Thymus (tissue), 11 donors: ENCODE measurements around the gene ODAD3. TPM values are rescaled to one million over a fixed set of nuclear protein-coding genes. Genes with fewer than 3 reads are reported as not detected.

Experiments used
- DNase-seq, 9 donors: peaks; one replicate each; pipeline ENCODE4 v3.0.0-alpha.2; 2013; ENCODE audit warnings: low spot score in 9 of 9, low read depth in 6 of 9, missing footprints in 1 of 9
- H3K27ac ChIP-seq, 2 donors: one replicate each; pipeline ENCODE4 v1.5.1; 2013; ENCODE audit warnings: control low read depth in 1 of 2, low read depth in 1 of 2, low read length in 1 of 2, mild to moderate bottlenecking in 1 of 2, moderate library complexity in 1 of 2
- H3K27me3 ChIP-seq, 2 donors: one replicate each; pipeline ENCODE4 v1.5.1; 2013; ENCODE audit warnings: low read length in 1 of 2; ENCODE audit not compliant: control insufficient read depth in 2 of 2, insufficient read depth in 1 of 2
- H3K36me3 ChIP-seq, 2 donors: one replicate each; pipeline ENCODE4 v1.5.1; 2013; ENCODE audit warnings: low read length in 1 of 2, mild to moderate bottlenecking in 1 of 2, moderate library complexity in 1 of 2; ENCODE audit not compliant: control insufficient read depth in 2 of 2, insufficient read depth in 2 of 2
- H3K4me1 ChIP-seq, 2 donors: one replicate each; pipeline ENCODE4 v1.5.1; 2013; ENCODE audit warnings: low read length in 2 of 2; ENCODE audit not compliant: control insufficient read depth in 2 of 2, insufficient read depth in 2 of 2
- H3K4me3 ChIP-seq, 2 donors: one replicate each; pipeline ENCODE4 v1.5.1; 2013; ENCODE audit warnings: low read length in 2 of 2, control low read depth in 1 of 2, mild to moderate bottlenecking in 1 of 2
- H3K9me3 ChIP-seq, 2 donors: one replicate each; pipeline ENCODE4 v1.5.1; 2013; ENCODE audit warnings: low read length in 1 of 2, mild to moderate bottlenecking in 1 of 2; ENCODE audit not compliant: control insufficient read depth in 2 of 2, insufficient read depth in 1 of 2
- WGBS: extraction: QIAGEN DNeasy Blood & Tissue Kit; methylation state at CpG from one replicate; pipeline ENCODE4 v1.1.7; 2013; 5-methylcytosine and 5-hydroxymethylcytosine counted together
- polyA plus RNA-seq: library from polyadenylated mRNA; stranded (reverse); fragments of 200-250 nt; gene quantifications from one replicate; pipeline ENCODE4 v1.2.3, GENCODE V29; 2013
- total RNA-seq: library from RNA; stranded (reverse); fragments of 120-200 nt; gene quantifications from one replicate; pipeline ENCODE4 v1.2.4, GENCODE V29; 2013
- donor health status: healthy.

Gene ODAD3
- total and polyA plus RNA-seq, 2 donors = 0.09 to 0.64 TPM

- Histone ChIP-seq H3K9me3 (peaks cover 0 to 14% of the 10 kb centered on the region in 2 donors), H3K4me1 (peaks cover 0 to 12% of the 10 kb centered on the region in 2 donors), H3K36me3 (no peaks in the 10 kb centered on the region), H3K27me3 (peaks cover 26 to 43% of the 10 kb centered on the region in 2 donors), H3K27ac (no peak overlapping the region), H3K4me3 (no peak overlapping the region)
- WGBS = 95% methylated on average over 19 of the region's 19 CpGs
- DNase-seq = no peak
Observed at GRCh38 chr19:11426656-11427055, 8.3 kb downstream of the ODAD3 start.

DNA sequence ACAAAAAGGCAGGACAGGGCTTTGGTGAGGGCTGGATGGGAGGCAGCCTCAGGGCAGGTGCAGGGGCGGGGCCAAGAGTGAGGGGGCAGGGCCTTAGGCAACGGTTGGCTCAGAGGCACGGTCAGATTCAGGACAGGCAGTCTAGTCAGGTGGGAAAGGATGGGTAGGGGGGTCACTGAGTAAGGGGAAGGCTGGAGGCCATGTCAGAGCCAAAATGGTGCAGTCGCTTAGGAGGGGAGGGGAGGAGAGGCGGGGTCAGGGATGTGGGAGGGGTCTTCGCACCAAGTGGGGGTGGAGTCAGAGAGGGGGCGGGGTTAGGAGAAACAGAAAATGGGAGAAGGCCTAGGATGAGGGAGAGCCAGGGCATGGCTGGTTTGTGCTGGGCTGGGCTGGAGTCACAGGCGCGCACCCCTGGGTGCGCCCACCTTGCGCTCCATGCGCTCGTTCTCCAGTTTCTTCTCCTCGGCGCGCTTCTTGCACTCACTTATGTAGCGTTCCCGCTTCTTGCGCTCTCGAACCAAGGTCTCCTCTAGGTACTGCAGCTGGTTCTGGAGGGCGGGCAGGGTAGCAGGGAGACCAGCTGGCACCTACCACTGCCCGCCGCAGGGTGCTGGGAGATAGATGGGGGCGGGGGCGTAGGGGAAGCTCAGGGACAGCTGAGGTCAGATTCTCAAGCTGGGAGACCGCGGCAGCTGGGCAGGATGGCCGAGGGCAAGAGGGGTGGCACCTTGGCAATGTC lies 9.0 kb downstream of the ODAD3 start:
- no peak for DNase-seq
- Histone ChIP-seq H3K9me3 (peaks cover 0 to 21% of the 10 kb centered on the region in 2 donors), H3K4me3 (no peak overlapping the region), H3K27me3 (peaks cover 33 to 51% of the 10 kb centered on the region in 2 donors), H3K4me1 (peaks cover 0 to 20% of the 10 kb centered on the region in 2 donors), H3K36me3 (no peaks in the 10 kb centered on the region), H3K27ac (no peak overlapping the region)
- WGBS = 94% methylated on average over 28 of the region's 28 CpGs

DNA sequence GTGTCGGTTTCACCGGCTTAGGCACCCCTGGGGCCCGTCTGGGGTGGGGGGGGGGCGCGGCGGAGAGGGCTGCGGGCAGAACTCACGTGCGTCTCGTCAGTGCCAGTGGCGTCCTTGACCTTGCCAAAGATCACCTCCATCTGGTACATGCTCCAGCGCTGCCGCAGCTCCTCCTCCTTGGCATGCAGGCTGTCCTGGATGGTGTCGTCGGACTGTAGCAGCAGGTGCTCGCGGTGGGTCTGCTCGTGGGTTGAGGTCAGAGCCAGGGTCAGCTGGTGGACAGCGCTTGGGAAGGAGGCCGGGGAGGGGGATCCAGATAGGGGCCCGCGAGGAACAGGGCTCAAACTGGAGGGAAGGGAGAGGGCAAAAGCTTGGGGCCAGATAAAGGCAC lies 11.1 kb downstream of the ODAD3 start:
- Histone ChIP-seq H3K36me3 (no peaks in the 10 kb centered on the region), H3K27me3 (peaks cover 54 to 67% of the 10 kb centered on the region in 2 donors), H3K4me3 (no peak overlapping the region), H3K27ac (no peak overlapping the region), H3K9me3 (peaks cover 0 to 30% of the 10 kb centered on the region in 2 donors), H3K4me1 (peaks cover 0 to 27% of the 10 kb centered on the region in 2 donors)
- DNase-seq = no peak
- WGBS = 19% methylated on average over 22 of the region's 22 CpGs

DNA sequence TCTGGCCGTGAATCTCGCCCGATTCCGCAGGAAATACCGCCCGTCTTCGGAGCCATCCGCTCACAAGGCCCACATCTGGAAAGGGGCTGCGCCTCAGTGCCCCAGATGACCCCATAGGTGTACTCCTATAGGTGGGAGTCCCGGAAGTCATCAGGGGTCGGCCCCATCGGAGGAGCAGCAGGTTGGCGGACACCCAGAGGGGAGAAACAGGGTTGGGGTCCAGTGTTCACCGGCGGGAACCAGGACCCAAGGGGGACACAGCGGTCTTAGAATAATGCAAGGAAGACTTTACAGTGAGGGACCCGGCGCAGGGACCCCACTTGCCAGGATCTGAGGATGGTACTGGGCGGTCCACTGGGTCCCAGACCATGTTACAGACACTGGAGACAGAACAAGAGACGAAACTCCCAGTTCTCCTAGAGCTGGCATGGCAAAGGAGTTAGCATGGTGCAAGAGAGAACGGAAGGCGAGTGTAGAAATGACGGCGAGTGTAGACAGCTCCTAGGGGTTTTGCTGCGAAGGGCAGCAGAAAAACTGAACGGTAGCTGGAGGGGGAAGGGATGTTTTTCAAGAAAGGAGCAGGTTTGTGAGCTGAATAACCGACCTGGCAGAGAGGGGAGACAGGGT lies 11.6 kb downstream of the ODAD3 start:
- Histone ChIP-seq H3K4me1 (peaks cover 5 to 32% of the 10 kb centered on the region in 2 donors), H3K9me3 (peaks cover 0 to 32% of the 10 kb centered on the region in 2 donors), H3K36me3 (no peaks in the 10 kb centered on the region), H3K27me3 (peaks cover 59 to 72% of the 10 kb centered on the region in 2 donors), H3K4me3 (no peak overlapping the region), H3K27ac (no peak overlapping the region)
- no peak for DNase-seq
- WGBS = 37% methylated on average over 27 of the region's 27 CpGs

DNA sequence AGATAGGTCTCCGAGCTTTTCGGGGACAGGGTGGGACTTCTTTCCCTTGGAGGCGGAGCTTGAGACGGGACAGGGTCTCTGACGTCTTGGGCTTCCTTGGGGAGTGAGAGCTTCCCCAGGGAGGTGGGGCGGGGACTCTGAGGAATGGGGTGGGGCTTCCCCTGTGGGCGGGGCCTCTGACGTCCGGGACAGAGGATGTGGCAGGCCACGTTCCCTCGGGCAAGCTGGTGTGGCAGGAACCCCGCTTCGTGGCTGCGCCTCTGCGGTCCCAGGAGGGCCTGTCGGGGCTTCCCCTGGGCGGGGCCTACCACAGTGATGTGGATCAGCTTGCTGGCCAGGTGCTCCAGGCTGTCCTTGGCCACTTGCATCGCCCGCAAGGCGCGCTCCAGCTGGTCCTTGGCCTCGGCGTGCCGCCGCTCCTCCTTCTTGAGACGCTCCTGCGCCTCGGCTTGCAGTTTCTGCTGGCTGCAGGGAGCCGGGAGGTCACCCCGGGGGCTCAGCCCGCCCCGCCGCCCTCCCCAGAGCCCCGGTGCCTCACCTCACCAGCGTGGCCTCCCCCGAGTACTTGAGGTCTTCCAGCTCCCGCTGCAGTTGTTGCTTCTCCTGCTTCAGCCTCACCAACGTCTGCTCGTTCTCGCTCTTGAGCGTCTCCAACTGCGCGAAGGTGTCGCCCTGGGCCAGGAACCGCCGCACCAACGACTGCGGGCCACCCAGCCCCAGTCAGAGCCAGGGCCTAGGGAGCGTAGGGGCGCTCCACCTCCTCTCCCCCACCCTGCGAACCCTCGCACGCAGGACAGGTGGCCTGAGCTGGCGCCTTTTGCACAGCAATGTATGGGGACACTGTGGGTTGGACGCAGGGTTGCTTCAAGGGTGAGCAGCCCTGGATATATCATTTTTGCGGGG lies 12.5 kb downstream of the ODAD3 start:
- Histone ChIP-seq H3K4me1 (peaks cover 5 to 33% of the 10 kb centered on the region in 2 donors), H3K9me3 (peaks cover 0 to 32% of the 10 kb centered on the region in 2 donors), H3K27me3 (peaks cover 66 to 81% of the 10 kb centered on the region in 2 donors), H3K27ac (no peak overlapping the region), H3K4me3 (peak overlapping the region in 1 of 2 donors; percentile 16), H3K36me3 (no peaks in the 10 kb centered on the region)
- peak in 1 of 9 donors; percentile 37 for DNase-seq
- WGBS = 3% methylated on average over 56 of the region's 56 CpGs

GRCh38 chr19:11421371-11422098 lies 13.4 kb downstream of the ODAD3 start:
- peaks cover 71 to 86% of the 10 kb centered on the region in 2 donors for H3K27me3 ChIP-seq
- H3K36me3 ChIP-seq = no peaks in the 10 kb centered on the region
- no peak for DNase-seq
- 9% methylated on average over 36 of the region's 36 CpGs for WGBS
- peaks cover 5 to 33% of the 10 kb centered on the region in 2 donors for H3K4me1 ChIP-seq
- peaks cover 0 to 32% of the 10 kb centered on the region in 2 donors for H3K9me3 ChIP-seq
- H3K4me3 ChIP-seq = no peak overlapping the region
- no peak overlapping the region for H3K27ac ChIP-seq

GRCh38 chr19:11420429-11421370 lies 14.2 kb downstream of the ODAD3 start:
- Histone ChIP-seq H3K27me3 (peaks cover 72 to 86% of the 10 kb centered on the region in 2 donors), H3K27ac (no peak overlapping the region), H3K4me1 (peaks cover 5 to 33% of the 10 kb centered on the region in 2 donors), H3K9me3 (peaks cover 0 to 32% of the 10 kb centered on the region in 2 donors), H3K36me3 (no peaks in the 10 kb centered on the region), H3K4me3 (no peak overlapping the region)
- no peak for DNase-seq
- 4% methylated on average over 46 of the region's 46 CpGs for WGBS
